Renal cortical epithelial cell (primary cell): Measurements from ENCODE around the gene GIMAP8. TPM values are rescaled to one million over a fixed set of nuclear protein-coding genes. Genes with fewer than 3 reads are reported as not detected.
"Not testable (repeated sequence)": the region's sequence is repeated elsewhere in the genome, so short reads cannot be mapped to it uniquely, and the experiment has no call there.

Source experiments
- DNase-seq: peaks from one replicate; pipeline ENCODE4 v3.0.0-alpha.2; 2011; ENCODE audit warnings: low read depth
- total RNA-seq: library from RNA; depleted of rRNA; stranded (reverse); fragments of >200 nt; gene quantifications from 2 replicates; pipeline ENCODE4 v1.2.3, GENCODE V29; 2014

The GIMAP8 gene
- total RNA-seq, 1 donor from 2014 or later: 0.15 TPM

DNA sequence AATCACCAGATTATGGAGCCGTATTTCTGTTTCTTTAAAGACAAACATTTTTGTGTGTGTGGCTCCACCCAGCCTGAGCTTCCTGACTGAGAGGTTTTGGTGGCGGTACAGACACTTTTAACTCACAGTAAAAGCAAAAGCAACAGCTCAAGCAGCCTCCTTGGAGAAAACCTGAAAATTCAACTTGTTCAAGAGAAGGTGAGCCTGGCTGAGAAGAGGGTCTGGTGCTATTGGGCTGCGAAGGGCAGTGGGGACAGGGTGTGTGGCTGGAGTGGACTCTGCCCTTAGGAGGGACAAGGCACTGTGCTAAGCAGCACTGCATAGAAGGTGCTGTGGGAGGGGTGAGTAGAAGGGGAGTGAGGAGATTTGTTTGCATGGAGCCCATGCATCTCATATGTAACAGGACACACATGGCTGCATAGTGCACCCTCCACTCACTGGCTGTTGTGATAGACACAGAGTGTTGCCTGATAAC lies 64.4 kb downstream of the GIMAP8 start, which contains the start of gene GIMAP7:
Gene GIMAP7 (plus strand): TSS at position 125 of the 475 bp plus-strand sequence. CDS start 5,103 bp downstream, outside the sequence.
- no peak for DNase-seq

DNA sequence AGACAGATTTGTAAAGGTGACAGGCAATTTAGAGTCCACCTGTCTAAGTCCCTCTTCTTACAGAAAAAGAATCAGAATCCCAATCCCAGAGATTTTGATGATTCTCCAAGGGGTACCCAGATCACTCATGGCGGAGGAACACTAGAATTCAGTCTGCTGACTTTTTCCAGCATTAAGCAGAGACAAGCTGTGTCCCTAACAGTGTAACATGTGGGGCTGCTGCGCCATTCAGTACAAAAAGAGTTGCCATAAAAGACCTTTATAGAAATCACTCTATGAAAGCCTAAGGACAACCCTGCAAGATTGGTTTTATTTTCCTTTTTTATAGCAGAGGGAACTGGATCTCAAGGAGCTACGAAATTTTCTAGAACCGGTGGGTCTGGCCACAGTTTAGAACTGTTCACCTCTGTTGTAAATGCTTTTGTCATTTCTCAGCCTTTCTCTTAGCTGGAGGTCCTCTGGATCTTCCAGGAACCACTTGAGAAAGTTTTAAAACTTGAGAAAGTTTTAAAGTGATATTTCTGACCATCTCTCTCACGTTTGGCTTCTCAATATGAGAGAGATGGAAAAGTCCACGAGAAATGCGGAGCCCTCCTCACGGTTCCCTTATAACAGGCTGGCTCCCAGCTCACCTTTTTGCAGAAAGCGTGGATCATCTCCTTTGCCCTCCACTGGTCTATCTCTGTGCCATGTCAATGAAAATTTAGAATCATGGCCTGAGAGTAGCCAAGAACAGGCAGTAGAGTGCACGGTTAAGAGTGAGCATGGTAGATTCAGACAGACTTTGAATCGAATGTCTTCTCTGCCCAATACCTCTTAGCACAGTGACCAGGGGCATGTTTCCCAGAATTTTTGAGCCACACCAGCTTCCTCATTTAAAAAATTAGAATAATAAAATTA lies 65.1 kb downstream of the GIMAP8 start:
- DNase-seq: no peak

DNA sequence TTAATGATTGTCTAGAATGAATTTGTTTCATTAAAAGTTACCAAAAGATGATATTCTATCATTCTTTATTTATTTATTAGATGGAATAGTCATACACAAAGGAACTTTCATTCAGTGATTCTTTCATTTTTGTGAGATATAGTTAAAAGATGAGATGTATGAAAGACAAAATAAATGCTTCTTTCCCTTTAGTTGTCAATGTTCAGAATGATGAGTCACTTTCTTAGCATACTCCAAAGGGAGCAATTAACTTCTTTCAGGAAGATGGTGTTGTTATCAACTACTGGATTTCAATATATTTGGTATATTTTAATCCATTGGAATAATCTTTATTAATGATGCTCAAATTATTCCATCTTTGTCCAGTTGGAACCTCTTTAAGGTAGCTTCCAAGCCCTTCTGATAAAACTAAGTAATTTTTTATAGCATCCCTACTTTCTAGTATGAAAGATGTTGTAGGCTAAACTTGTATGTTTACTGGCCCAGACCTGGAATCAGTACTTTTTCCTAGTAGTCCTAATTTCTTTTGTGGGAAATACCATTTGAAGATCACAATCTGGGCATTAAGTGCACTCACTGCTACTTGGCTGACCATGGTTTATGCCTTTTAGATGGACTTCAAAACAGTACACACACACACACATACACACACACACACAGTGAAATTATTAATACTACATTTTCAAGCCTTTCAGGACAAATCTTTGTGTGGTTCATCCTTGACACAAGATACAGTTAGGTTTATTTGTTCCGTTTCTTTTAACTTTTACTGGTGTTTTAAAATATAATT lies 66.7 kb downstream of the GIMAP8 start:
- DNase-seq: no peak

DNA sequence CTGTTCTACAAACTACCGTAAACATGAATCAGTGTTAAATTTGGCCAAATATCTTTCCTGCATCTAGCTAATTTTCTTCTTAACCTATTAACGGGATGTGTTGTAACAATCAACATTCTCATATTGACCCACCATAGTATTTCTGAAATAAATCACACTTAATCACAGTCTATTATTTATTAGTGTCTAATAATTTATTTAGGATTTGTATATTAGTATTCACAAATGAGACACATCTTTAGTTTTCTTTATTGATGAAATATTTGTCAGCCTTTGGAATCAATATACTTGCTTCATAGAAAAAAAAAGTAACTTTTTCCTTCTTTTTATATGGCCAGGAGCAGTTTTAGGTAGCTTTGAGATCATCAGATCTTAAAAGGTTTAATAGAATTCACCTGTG lies 68.9 kb downstream of the GIMAP8 start:
- DNase-seq: no peak

DNA sequence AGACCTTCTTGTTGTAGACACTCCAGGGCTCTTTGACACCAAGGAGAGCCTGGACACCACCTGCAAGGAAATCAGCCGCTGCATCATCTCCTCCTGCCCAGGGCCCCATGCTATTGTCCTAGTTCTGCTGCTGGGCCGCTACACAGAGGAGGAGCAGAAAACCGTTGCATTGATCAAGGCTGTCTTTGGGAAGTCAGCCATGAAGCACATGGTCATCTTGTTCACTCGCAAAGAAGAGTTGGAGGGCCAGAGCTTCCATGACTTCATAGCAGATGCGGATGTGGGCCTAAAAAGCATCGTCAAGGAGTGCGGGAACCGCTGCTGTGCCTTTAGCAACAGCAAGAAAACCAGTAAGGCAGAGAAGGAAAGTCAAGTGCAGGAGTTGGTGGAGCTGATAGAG lies 69.7 kb downstream of the GIMAP8 start:
- no peak for DNase-seq

DNA sequence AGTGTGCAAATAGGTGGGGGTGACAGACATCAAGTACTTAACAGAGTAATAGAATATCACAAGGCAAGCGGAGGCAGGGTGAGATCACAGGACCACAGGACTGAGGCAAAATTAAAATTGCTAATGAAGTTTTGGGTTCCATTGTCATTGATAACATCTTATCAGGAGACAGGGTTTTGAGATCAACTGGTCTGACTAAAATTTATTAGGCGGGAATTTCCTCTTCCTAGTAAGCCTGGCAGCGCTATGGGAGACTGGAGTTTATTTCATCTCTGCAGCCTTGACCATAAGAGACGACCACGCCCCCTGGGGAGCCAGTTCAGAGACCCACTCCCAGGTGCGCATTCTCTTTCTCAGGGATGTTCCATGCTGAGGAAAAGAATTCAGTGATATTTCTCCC lies 72.5 kb downstream of the GIMAP8 start:
- not testable (repeated sequence) for DNase-seq

DNA sequence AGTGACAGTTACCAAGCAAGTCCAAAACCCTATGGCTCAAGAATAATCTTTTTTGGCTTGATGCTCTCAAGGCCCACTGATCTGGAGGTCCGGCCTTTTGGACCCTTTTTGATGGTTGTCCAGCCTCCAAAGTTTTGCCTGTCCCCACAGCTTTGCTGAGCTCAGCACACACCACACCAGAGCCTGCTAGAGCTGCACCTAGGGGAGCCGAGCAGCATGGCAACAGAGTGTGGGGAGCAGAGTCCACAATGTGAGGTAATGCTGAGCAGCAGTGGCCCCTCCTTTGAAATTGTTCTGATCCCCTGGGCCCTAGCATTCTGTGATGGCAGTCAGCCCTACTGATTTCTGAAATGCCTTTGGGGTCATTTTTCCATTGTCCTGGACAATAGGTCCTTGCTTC lies 73.6 kb downstream of the GIMAP8 start:
- DNase-seq: no peak

Other genes with a start within 250 kb of the GIMAP8 start
- gene LRRC61, start 127.3 kb upstream of the GIMAP8 start, total RNA-seq: 30.6 and 86.5 TPM in 2 replicates
- 40.1 and 81.8 TPM in 2 replicates for gene ACTR3C, start 127.1 kb upstream of the GIMAP8 start, total RNA-seq
- 28.5 and 161 TPM in 2 replicates for gene RARRES2, start 109.0 kb upstream of the GIMAP8 start, total RNA-seq
- gene REPIN1, start 81.8 kb upstream of the GIMAP8 start, total RNA-seq: 39.6 and 77.0 TPM in 2 replicates
- 4.7 and 5.0 TPM in 2 replicates for gene ZNF775, start 71.3 kb upstream of the GIMAP8 start, total RNA-seq
- 0.05 and 0.35 TPM in 2 replicates for gene GIMAP7, start 64.2 kb downstream of the GIMAP8 start, total RNA-seq
- 2.1 TPM in 1 of 2 replicates, not detected in the other for gene GIMAP4, start 116.8 kb downstream of the GIMAP8 start, total RNA-seq
- 0.15 and 0.35 TPM in 2 replicates for gene GIMAP6, start 181.8 kb downstream of the GIMAP8 start, total RNA-seq
- 0.85 and 1.2 TPM in 2 replicates for gene GIMAP2, start 235.1 kb downstream of the GIMAP8 start, total RNA-seq